HG02852 (cell line): ENCODE measurements around the gene PPIL6.

Source experiments
- ATAC-seq: cut with Tn5 transposase; IDR thresholded peaks from one replicate; pipeline ENCODE4 v1.9.1; 2021; ENCODE audit warnings: mild to moderate bottlenecking, moderate library complexity; ENCODE audit not compliant: unreplicated experiment

Gene PPIL6

GRCh38 chr6:109449795-109450673, 9.6 kb upstream of the PPIL6 start:
- ATAC-seq = no peak

- ATAC-seq = no peak
These were observed 8.8 kb upstream of the PPIL6 start for GRCh38 chr6:109449064-109449794.

- no peak for ATAC-seq
These were observed 8.2 kb upstream of the PPIL6 start for GRCh38 chr6:109448615-109449014.

- ATAC-seq = no peak
These were observed 7.6 kb upstream of the PPIL6 start for GRCh38 chr6:109447878-109448555.

GRCh38 chr6:109447087-109447486, 6.7 kb upstream of the PPIL6 start:
- no peak for ATAC-seq

GRCh38 chr6:109446541-109446940, 6.1 kb upstream of the PPIL6 start:
- no peak for ATAC-seq

GRCh38 chr6:109446072-109446471, 5.6 kb upstream of the PPIL6 start:
- no peak for ATAC-seq

GRCh38 chr6:109445382-109445781, 5.0 kb upstream of the PPIL6 start:
- no peak for ATAC-seq

GRCh38 chr6:109443425-109443950, 3.1 kb upstream of the PPIL6 start:
- no peak for ATAC-seq

- no peak for ATAC-seq
These were observed 2.0 kb upstream of the PPIL6 start for GRCh38 chr6:109442393-109442924.

- peak; percentile 29 for ATAC-seq
These were observed 815 bp upstream of the PPIL6 start for GRCh38 chr6:109441069-109441816.

GRCh38 chr6:109436041-109436440, 4.4 kb downstream of the PPIL6 start:
- no peak for ATAC-seq

GRCh38 chr6:109434456-109434855, 6.0 kb downstream of the PPIL6 start:
- ATAC-seq = no peak

GRCh38 chr6:109429496-109429895, 10.9 kb downstream of the PPIL6 start:
- ATAC-seq = no peak

- no peak for ATAC-seq
These were observed 11.4 kb downstream of the PPIL6 start for GRCh38 chr6:109428889-109429477.

- ATAC-seq = no peak
These were observed 15.5 kb downstream of the PPIL6 start for GRCh38 chr6:109424946-109425345.

GRCh38 chr6:109421184-109421583, 19.2 kb downstream of the PPIL6 start:
- ATAC-seq = no peak

GRCh38 chr6:109420751-109421150, 19.7 kb downstream of the PPIL6 start:
- no peak for ATAC-seq

GRCh38 chr6:109417646-109418045, 22.8 kb downstream of the PPIL6 start:
- no peak for ATAC-seq

GRCh38 chr6:109411034-109411433, 29.4 kb downstream of the PPIL6 start:
- no peak for ATAC-seq
